Measurements from ENCODE around the gene MTHFD1L. TPM values are rescaled to one million over a fixed set of nuclear protein-coding genes. Genes with fewer than 3 reads are reported as not detected.

MTHFD1L gene
- total RNA-seq, 2 donors from 2014 or later = 45.3 to 53.4 TPM

DNA sequence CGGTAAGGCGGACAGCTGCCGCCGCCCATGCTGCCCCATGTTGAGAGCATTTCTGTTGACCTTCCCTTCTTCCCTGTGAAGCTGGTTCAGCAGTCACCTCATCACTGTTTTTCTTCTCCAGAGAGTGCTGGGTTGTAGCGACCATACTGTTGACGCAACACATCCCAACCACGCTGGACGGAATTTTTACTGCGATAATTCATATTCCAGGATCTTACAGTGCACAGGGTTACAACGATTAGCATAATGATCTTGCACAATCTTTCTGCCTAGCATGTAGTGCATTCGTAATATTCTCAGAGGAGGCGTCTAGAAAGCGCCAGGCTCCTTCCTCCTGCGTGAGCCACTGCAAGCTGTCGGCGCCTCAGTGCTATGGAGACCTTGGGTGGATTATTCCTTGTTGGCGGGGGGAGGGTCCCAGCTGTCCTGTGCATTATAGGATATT, 137.0 kb downstream of the MTHFD1L start:
- intact Hi-C loops (cut with DNase I) = loop anchor here (10.0 kb wide), 2 partner anchors 98 to 108 kb away; no protein-coding TSS in a partner anchor
- no peak for DNase-seq (ENCODE audit: low spot score)

- intact Hi-C loops (cut with DNase I) = loop anchor here (10.0 kb wide), 2 partner anchors 100 to 110 kb away; no protein-coding TSS in a partner anchor
- no peak for DNase-seq (ENCODE audit: low spot score)
These were observed 139.0 kb downstream of the MTHFD1L start for GRCh38 chr6:151004383-151005024.

- no peak for DNase-seq (ENCODE audit: low spot score)
- intact Hi-C loops (cut with DNase I) = loop anchor here (10.0 kb wide), 2 partner anchors 100 to 110 kb away; no protein-coding TSS in a partner anchor
These were observed 139.7 kb downstream of the MTHFD1L start for GRCh38 chr6:151005164-151005563.

GRCh38 chr6:151005896-151006632, 140.6 kb downstream of the MTHFD1L start:
- intact Hi-C loops (cut with DNase I) = loop anchor here (2.0 to 10.0 kb wide), 3 partner anchors 101 to 321 kb away; no protein-coding TSS in a partner anchor
- no peak for DNase-seq (ENCODE audit: low spot score)

DNA sequence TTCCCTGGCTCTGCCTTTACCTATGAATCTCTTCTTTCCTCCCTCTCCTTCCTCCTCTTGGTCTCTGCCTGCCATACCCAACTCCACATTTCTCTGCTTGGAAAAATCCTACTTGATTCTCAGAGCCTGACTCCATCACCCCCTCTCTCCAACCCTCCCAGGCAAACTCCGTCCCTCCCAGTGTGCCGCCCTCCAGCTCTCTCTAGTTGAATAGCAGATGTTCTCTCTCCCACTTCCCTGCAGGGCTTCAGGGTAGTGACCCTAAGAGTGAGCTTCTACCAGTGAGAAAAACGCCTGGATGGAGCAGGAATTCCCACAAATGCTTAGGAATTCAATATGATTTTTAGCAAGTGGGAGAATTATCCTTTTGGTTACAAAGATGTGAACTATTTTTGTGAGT, 141.6 kb downstream of the MTHFD1L start:
- intact Hi-C loops (cut with DNase I) = loop anchor here (2.0 to 10.0 kb wide), 3 partner anchors 102 to 320 kb away; no protein-coding TSS in a partner anchor
- no peak for DNase-seq (ENCODE audit: low spot score)

DNA sequence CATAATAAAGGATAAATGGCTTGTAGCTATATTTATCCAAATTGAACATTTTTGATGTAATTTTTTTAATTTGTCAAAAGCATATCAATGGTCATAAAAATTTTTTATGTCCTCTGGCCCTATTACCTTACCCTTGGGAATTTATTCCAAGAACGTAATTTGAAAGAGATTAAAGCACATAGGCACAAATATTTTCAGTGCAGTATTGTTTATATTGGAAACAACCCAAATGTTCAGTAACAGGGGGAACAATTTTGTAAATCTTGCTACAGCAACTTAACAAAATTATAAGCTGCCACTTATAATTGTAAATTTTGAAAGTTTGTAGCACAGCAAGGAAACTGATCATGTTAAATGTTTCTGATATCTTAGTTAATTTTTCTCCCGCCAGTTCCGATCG, 142.4 kb downstream of the MTHFD1L start:
- intact Hi-C loops (cut with DNase I) = loop anchor here (2.0 to 10.0 kb wide), 3 partner anchors 103 to 319 kb away; no protein-coding TSS in a partner anchor

DNA sequence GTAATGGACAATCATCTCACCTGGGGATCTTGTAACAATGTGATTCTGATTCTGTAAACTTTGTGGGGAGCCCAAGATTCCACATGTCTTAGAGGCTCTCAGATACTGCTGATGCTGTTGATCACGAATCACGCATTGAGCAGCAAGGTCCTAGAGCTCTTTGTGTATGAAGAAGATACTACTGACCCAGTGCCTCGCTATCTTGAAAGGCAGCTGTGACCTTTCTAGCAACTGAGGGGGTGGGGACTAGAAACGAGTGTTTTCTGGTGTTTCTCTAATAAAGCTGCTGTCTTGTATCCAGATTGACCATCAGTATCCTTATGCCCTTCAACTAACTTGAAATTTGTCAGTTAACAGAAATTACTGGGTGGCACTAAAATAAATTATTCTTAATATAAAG, 142.9 kb downstream of the MTHFD1L start:
- no peak for DNase-seq (ENCODE audit: low spot score)
- intact Hi-C loops (cut with DNase I) = loop anchor here (10.0 kb wide), 2 partner anchors 104 to 114 kb away; no protein-coding TSS in a partner anchor

More for the DNA sequence above, 142.4 kb downstream of the MTHFD1L start:
- no peak for DNase-seq (ENCODE audit: low spot score)

- intact Hi-C loops (cut with DNase I) = loop anchor here (10.0 kb wide), 2 partner anchors 105 to 115 kb away; no protein-coding TSS in a partner anchor
- DNase-seq (ENCODE audit: low spot score) = no peak
These were observed 144.1 kb downstream of the MTHFD1L start for GRCh38 chr6:151009576-151009975.

DNA sequence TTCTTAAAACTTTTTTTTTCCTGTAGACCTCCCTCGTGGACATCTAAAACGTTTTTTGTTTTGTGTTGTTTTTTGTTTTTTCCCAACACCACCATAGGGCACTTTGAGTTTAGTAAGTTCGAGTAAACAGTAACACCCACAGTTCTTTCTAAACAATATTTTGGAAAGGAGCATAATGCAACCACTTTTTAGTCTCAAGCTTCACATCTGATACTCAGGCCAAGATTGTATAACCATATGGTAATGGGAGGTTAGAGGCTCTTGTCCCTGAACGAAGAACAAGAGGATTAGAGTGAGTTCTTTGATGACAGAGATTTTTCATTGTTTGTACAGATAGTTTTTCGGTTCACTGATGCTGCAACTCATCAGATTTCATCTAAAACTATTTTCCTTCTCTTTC, 144.6 kb downstream of the MTHFD1L start:
- intact Hi-C loops (cut with DNase I) = no loop called here
- DNase-seq (ENCODE audit: low spot score) = no peak

DNA sequence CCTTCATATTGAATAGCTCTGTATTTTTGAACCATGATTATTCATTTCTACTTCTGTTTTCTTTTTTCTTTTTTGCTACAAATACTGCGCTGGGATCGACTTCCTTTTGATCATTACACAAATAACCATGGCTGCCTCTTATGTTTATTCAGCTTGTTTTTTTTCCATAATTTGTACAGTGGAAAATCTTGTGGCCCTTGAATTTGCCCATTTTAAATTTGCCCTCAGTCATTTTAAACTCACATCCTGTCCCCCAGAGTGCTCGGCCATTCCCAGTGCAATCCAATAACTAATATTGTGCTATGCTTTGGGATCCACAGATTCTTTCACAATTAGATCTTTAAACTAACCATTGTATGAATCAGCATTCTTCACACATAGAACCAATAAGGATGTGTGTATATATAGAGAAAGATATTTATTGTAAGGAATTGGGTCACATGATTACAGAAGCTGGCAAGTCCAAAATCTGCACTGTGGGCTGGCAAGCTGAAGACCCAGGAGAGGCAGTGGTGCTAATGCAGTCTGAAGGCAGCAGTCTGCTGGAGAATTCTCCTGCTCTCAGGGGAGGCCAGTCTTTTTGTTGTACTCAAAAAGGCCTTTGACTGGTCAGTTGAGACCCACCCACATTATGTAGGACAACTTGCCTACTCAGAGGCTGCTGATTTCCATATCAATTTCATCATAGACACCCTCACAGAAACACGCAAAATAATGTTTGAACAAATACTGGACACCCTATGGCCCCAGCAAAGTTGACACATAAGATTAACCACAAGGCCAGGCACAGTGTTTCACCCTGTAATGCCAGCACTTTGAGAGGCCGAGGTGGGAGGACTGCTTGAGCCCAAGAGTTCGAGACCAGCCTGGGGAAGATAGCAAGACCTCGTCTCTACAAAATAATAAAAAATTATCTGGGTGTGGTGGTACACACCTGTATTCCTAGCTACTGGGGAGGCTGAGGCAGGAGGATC, 147.1 kb downstream of the MTHFD1L start:
- intact Hi-C loops (cut with DNase I) = no loop called here
- no peak for DNase-seq (ENCODE audit: low spot score)

- intact Hi-C loops (cut with DNase I) = loop anchor here in 1 of 2 donors (5.0 kb wide), 1 partner anchor 313 kb away; no protein-coding TSS in a partner anchor
- DNase-seq (ENCODE audit: low spot score) = no peak
These were observed 149.1 kb downstream of the MTHFD1L start for GRCh38 chr6:151014404-151015100.

DNA sequence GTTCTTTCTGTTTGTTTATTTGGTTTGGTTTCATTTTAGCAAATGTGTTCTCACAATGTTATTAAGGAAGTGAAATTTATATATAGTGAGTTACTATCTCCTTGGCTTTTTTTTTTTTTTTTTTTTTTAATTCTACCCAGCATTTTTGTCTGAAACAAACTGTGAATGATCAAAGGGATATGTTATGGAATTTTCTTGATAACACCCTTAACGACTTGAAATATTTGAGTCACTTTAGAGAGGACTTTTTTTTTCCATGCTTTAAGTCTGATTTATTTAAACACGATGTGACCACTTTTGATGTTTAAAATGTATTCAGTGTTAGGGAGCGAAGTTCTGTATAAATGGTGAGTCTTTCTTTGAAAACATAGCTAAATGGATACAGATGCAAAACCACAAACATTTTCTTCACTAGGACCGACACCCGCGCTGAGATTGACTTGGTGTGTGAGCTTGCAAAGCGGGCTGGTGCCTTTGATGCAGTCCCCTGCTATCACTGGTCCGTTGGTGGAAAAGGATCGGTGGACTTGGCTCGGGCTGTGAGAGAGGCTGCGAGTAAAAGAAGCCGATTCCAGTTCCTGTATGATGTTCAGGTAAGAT, 149.7 kb downstream of the MTHFD1L start:
- intact Hi-C loops (cut with DNase I) = loop anchor here in 1 of 2 donors (5.0 kb wide), 1 partner anchor 312 kb away; no protein-coding TSS in a partner anchor
- DNase-seq (ENCODE audit: low spot score) = no peak

- no peak for DNase-seq (ENCODE audit: low spot score)
- intact Hi-C loops (cut with DNase I) = loop anchor here in 1 of 2 donors (5.0 kb wide), 1 partner anchor 311 kb away; no protein-coding TSS in a partner anchor
These were observed 150.6 kb downstream of the MTHFD1L start for GRCh38 chr6:151016107-151016506.

DNA sequence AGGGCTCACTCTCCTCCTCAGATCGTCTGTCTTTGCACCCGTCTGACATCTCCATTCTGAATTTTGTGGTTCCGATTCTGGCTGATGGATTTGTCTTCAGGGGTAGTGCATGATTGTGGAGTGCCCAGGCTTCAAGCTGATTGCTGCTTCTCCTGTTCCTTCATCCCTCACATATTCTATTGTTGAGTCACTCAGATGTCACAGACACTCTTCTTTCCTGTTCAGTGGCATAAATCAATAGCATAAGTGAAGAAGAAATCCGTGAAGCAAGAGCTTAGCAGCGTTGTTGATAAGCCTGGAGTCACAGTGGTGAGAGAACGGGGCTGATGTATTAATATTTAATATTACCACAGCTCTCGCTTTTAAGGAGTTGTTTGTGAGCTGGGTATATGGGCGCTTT, 152.5 kb downstream of the MTHFD1L start:
- intact Hi-C loops (cut with DNase I) = loop anchor here in 1 of 2 donors (5.0 kb wide), 1 partner anchor 309 kb away; no protein-coding TSS in a partner anchor
- no peak for DNase-seq (ENCODE audit: low spot score)

DNA sequence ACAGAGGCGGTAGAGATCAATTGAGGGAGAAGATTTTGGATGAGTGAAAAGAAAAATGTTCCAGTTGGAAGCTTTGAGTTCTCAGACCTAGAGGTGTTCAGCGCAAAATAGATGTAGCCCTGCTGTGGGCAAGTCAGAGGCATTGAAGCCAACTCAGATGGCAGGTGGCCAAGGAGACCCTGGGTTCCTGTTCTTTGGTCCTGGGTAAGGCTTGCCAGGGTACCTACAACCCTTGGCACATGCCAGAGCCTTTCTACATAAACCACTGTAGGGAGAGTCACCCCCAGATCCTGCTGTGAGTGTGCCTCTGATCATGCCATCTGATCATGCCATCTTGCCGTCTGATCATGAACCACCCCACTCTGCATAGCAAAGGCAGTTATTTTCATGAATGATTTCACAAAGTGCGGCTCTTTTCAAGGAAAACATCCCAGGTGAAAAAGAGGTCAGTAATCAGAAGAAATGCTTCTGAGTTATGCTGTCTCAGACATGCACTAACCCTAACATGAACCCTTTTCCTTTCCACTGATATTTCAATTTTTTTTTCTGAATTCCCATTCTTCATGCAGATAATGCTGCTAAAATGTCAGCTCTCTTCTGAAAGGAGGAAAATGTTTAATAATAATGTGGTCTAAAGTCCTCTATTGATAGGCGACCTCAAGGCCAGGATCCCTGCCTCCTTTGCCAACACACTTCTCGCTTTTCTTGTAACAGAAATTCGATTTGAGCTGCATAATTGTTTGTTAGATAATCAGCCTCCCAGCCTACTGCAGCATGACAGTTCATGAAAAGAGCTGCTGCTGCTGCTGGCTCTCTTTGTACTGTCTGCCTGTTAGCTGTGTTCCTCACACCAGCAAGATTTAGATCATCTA, 153.6 kb downstream of the MTHFD1L start:
- intact Hi-C loops (cut with DNase I) = loop anchor here in 1 of 2 donors (5.0 kb wide), 1 partner anchor 308 kb away; no protein-coding TSS in a partner anchor

DNA sequence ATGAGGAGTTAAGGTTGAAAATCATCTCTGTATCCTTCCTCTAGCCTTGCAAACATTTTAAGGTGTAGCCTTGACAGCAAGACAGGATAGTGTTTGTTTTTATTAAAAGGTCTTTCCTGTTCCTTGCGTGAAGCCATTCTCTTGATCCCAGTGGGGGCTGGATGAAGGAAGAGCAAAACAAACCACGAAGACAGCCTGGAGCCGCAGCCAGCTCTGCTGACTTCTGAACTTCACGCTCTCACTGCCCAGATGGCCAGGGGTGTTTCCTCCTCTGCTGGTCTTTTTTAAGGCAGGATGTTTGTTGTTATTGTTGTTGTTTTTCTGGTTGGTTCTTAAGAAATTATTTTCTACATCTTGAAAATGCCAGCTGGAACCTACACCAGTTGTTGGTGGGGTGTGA, 156.4 kb downstream of the MTHFD1L start:
- intact Hi-C loops (cut with DNase I) = loop anchor here in 1 of 2 donors (5.0 kb wide), 1 partner anchor 300 kb away; no protein-coding TSS in a partner anchor
- no peak for DNase-seq (ENCODE audit: low spot score)

More for the DNA sequence above, 153.6 kb downstream of the MTHFD1L start:
- no peak for DNase-seq (ENCODE audit: low spot score)

All from posterior vena cava (tissue), 2 donors.